ENCODE results near the gene CD8B.
"Not testable (repeated sequence)": the region's sequence is repeated elsewhere in the genome, so short reads cannot be mapped to it uniquely, and the experiment has no call there.

The CD8B gene

GRCh38 chr2:86861628-86862379 lies at the start of gene CD8B:
Gene CD8B, minus strand, starts transcription at chr2:86861886. Its CDS starts 21 bp downstream, at chr2:86861865.
- not testable (repeated sequence) for FAIRE-seq

GRCh38 chr2:86905868-86906267 lies 44.2 kb upstream of the CD8B start:
- not testable (repeated sequence) for FAIRE-seq; DNase-seq (ENCODE audit: extremely low spot score, insufficient read length, low read depth)

More at GRCh38 chr2:86861628-86862379, at the start of gene CD8B:
- DNase-seq (ENCODE audit: extremely low spot score, insufficient read length, low read depth) = not testable (repeated sequence)

GRCh38 chr2:86900687-86901086 lies 39.0 kb upstream of the CD8B start:
- FAIRE-seq; DNase-seq (ENCODE audit: extremely low spot score, insufficient read length, low read depth): not testable (repeated sequence)

- not testable (repeated sequence) for FAIRE-seq; DNase-seq (ENCODE audit: extremely low spot score, insufficient read length, low read depth)
Measured at GRCh38 chr2:86886026-86886425, 24.3 kb upstream of the CD8B start.

GRCh38 chr2:86882865-86883264 lies 21.2 kb upstream of the CD8B start:
- not testable (repeated sequence) for DNase-seq (ENCODE audit: extremely low spot score, insufficient read length, low read depth); FAIRE-seq

- DNase-seq (ENCODE audit: extremely low spot score, insufficient read length, low read depth); FAIRE-seq: not testable (repeated sequence)
Measured at GRCh38 chr2:86882118-86882665, 20.5 kb upstream of the CD8B start.

- DNase-seq (ENCODE audit: extremely low spot score, insufficient read length, low read depth); FAIRE-seq: not testable (repeated sequence)
Measured at GRCh38 chr2:86878986-86879385, 17.3 kb upstream of the CD8B start.

GRCh38 chr2:86870941-86871340 lies 9.3 kb upstream of the CD8B start:
- not testable (repeated sequence) for DNase-seq (ENCODE audit: extremely low spot score, insufficient read length, low read depth); FAIRE-seq

- FAIRE-seq = not testable (repeated sequence)
Measured at GRCh38 chr2:86868895-86869468, 7.3 kb upstream of the CD8B start.

GRCh38 chr2:86862380-86862703 lies 656 bp upstream of the CD8B start:
- FAIRE-seq; DNase-seq (ENCODE audit: extremely low spot score, insufficient read length, low read depth): not testable (repeated sequence)

More at GRCh38 chr2:86868895-86869468, 7.3 kb upstream of the CD8B start:
- not testable (repeated sequence) for DNase-seq (ENCODE audit: extremely low spot score, insufficient read length, low read depth)

- not testable (repeated sequence) for FAIRE-seq; DNase-seq (ENCODE audit: extremely low spot score, insufficient read length, low read depth)
Measured at GRCh38 chr2:86861175-86861574, 511 bp downstream of the CD8B start.

- not testable (repeated sequence) for DNase-seq (ENCODE audit: extremely low spot score, insufficient read length, low read depth); FAIRE-seq
Measured at GRCh38 chr2:86860573-86860972, 1.1 kb downstream of the CD8B start.

- FAIRE-seq; DNase-seq (ENCODE audit: extremely low spot score, insufficient read length, low read depth): not testable (repeated sequence)
Measured at GRCh38 chr2:86857688-86858087, 4.0 kb downstream of the CD8B start.

- FAIRE-seq = not testable (repeated sequence)
Measured at GRCh38 chr2:86856498-86856897, 5.2 kb downstream of the CD8B start.

GRCh38 chr2:86855981-86856380 lies 5.7 kb downstream of the CD8B start:
- FAIRE-seq; DNase-seq (ENCODE audit: extremely low spot score, insufficient read length, low read depth): not testable (repeated sequence)

More at GRCh38 chr2:86856498-86856897, 5.2 kb downstream of the CD8B start:
- not testable (repeated sequence) for DNase-seq (ENCODE audit: extremely low spot score, insufficient read length, low read depth)

- not testable (repeated sequence) for FAIRE-seq; DNase-seq (ENCODE audit: extremely low spot score, insufficient read length, low read depth)
Measured at GRCh38 chr2:86851581-86851980, 10.1 kb downstream of the CD8B start.

- not testable (repeated sequence) for FAIRE-seq; DNase-seq (ENCODE audit: extremely low spot score, insufficient read length, low read depth)
Measured at GRCh38 chr2:86842607-86843234, 19.0 kb downstream of the CD8B start.

- DNase-seq (ENCODE audit: extremely low spot score, insufficient read length, low read depth); FAIRE-seq: not testable (repeated sequence)
Measured at GRCh38 chr2:86841330-86841729, 20.4 kb downstream of the CD8B start.

GRCh38 chr2:86839871-86840548 lies 21.7 kb downstream of the CD8B start:
- not testable (repeated sequence) for FAIRE-seq; DNase-seq (ENCODE audit: extremely low spot score, insufficient read length, low read depth)

- DNase-seq (ENCODE audit: extremely low spot score, insufficient read length, low read depth); FAIRE-seq: not testable (repeated sequence)
Measured at GRCh38 chr2:86839455-86839854, 22.2 kb downstream of the CD8B start.
